Measurements from ENCODE around the gene PPP1R16B. TPM values are rescaled to one million over a fixed set of nuclear protein-coding genes. Genes with fewer than 3 reads are reported as not detected.
A peak's percentile ranks its signal among the peaks of the same experiment; 100 is the strongest.
"Not testable (repeated sequence)": the region's sequence is repeated elsewhere in the genome, so short reads cannot be mapped to it uniquely, and the experiment has no call there.

The PPP1R16B gene
- total RNA-seq, 2 donors from 2014 or later, result 45.6 to 60.9 TPM

DNA sequence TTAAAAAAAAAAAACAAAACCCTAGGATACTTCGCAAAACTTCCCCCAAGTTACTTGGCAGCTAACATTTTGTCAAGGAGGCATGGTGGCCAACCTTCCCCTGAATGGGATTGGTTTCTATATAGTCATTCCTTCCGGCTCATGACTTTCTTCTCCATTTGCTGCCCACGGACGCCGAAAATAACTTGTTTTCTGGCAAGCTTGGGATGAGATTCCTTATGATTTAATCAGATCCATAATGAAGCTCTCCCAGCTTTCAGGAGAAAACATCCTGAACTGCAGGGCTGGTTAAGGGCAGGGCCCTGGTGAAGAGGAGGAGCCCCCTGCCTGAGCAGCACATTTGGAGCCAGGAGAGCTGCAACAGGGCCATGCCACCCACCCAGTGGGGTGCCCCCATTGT, 49.9 kb downstream of the PPP1R16B start:
- H3K4me1 Mint-ChIP-seq, result peaks cover 31% of the 10 kb centered on the region
- H3K27ac Mint-ChIP-seq, result peak overlapping the region; percentile 76

DNA sequence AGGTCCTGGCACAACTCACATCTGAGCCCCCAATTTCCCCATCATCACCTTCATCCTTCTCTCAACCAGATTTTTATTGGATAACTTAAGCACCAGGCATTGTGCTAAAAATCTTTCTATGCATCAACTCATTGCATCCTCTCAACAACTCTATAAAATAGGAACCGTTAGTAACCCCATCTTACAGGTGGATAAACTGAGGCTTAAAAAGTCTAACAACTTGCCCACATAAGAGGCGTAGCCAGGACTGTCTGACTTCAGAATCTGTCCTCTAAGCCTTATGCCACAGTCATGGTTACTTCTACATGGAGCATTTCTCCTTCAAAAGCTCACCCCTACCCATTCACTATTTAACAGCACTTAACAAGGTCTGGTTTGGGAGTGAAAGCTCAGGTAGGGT, 51.1 kb downstream of the PPP1R16B start:
- H3K36me3 Mint-ChIP-seq (ENCODE audit: low read depth), result no peaks in the 10 kb centered on the region
- H3K9me3 ChIP-seq (ENCODE audit: control insufficient read depth, low read length, poor library complexity, severe bottlenecking), result no peaks in the 10 kb centered on the region
- DNase-seq (no peak), ATAC-seq (no peak)
- H3K4me1 Mint-ChIP-seq, result peaks cover 39% of the 10 kb centered on the region
- no peaks in the 10 kb centered on the region for H3K27me3 Mint-ChIP-seq
- peak overlapping the region; percentile 76 for H3K27ac Mint-ChIP-seq
- peak overlapping the region; percentile 3 for H3K4me3 Mint-ChIP-seq

More for the DNA sequence above, 49.9 kb downstream of the PPP1R16B start:
- ATAC-seq (no peak), DNase-seq (no peak)
- no peaks in the 10 kb centered on the region for H3K27me3 Mint-ChIP-seq
- H3K9me3 ChIP-seq (ENCODE audit: control insufficient read depth, low read length, poor library complexity, severe bottlenecking), result no peaks in the 10 kb centered on the region
- no peaks in the 10 kb centered on the region for H3K36me3 Mint-ChIP-seq (ENCODE audit: low read depth)
- peak overlapping the region; percentile 10 for H3K4me3 Mint-ChIP-seq

DNA sequence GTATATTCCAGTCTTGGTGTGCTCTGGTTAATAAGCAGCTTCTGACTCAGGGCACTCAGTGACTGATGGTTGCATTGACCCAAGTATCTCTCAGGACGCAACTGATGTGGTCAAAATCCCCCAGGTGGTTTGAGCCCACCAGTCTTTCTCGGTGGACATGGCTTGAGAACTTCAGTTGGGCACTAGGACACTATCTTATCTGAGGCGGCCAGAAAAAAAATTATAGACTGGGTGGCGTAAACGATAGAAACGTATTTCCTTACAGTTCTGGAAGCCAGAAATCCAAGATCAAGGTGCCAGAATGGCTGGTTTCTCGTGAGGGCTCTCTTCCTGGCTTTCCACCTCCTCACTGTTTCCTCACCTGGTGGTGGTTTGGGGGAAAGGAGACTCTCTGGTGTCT, 52.2 kb downstream of the PPP1R16B start:
- ATAC-seq, result no peak
- Mint-ChIP-seq H3K4me3 (peak overlapping the region; percentile 42), H3K4me1 (peaks cover 50% of the 10 kb centered on the region), H3K36me3 (ENCODE audit: low read depth) (no peaks in the 10 kb centered on the region), H3K27ac (peak overlapping the region; percentile 92), H3K27me3 (no peaks in the 10 kb centered on the region)
- DNase-seq, result no peak
- H3K9me3 ChIP-seq (ENCODE audit: control insufficient read depth, low read length, poor library complexity, severe bottlenecking), result no peaks in the 10 kb centered on the region

DNA sequence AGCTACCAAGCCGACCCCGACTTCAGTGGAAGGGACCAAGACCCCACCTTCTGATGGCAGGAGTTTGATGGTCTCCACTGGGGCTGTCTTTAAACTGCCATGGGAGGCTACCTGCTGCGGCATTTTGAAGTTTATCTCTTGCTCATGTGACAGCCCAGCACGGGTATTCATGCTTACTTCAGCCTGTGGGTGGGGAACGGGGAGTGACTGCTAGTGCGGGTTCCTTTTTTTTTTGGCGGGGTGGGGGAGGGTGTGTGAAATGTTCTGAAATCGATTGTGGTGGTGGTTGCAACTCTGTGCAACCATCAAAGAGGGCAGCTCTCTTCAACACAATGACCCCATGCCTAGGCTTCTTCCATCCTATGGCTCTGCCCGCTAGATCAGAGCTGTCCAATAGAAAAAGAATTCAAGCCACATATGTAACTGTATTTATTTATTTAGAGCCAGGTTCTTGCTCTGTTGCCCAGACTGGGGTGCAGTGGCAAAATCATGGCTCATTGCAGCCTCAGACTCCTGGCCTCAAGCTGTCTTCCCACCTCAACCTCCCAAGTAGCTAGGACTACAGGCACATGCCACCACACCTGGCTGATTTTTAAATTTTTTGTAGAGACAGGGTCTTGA, 53.7 kb downstream of the PPP1R16B start:
- ATAC-seq (peak; percentile 56), DNase-seq (no peak)
- Mint-ChIP-seq H3K4me3 (peak overlapping the region; percentile 78), H3K27me3 (no peaks in the 10 kb centered on the region), H3K27ac (peak overlapping the region; percentile 92), H3K36me3 (ENCODE audit: low read depth) (no peaks in the 10 kb centered on the region), H3K4me1 (peaks cover 62% of the 10 kb centered on the region)
- H3K9me3 ChIP-seq (ENCODE audit: control insufficient read depth, low read length, poor library complexity, severe bottlenecking), result no peaks in the 10 kb centered on the region

DNA sequence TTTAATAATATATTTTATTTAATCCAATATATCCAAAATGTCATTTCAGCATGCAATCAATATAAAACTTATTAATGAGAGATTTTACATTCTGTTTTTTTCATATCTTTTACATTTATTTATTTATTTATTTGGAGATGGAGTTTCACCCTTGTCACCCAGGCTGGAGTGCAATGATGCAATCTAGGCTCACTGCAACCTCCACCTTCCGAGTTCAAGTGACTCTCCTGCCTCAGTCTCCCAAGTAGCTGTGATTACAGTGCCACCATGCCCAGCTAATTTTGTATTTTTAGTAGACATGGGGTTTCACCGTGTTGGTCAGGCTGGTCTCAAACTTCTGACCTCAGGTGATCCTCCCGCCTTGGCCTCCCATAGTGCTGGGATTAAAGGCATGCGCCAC, 54.4 kb downstream of the PPP1R16B start:
- H3K36me3 Mint-ChIP-seq (ENCODE audit: low read depth); ATAC-seq; H3K27me3 Mint-ChIP-seq; H3K9me3 ChIP-seq (ENCODE audit: control insufficient read depth, low read length, poor library complexity, severe bottlenecking); H3K4me3 Mint-ChIP-seq; DNase-seq: not testable (repeated sequence)
- H3K4me1 Mint-ChIP-seq, result peaks cover 62% of the 10 kb centered on the region
- peak overlapping the region; percentile 95 for H3K27ac Mint-ChIP-seq

DNA sequence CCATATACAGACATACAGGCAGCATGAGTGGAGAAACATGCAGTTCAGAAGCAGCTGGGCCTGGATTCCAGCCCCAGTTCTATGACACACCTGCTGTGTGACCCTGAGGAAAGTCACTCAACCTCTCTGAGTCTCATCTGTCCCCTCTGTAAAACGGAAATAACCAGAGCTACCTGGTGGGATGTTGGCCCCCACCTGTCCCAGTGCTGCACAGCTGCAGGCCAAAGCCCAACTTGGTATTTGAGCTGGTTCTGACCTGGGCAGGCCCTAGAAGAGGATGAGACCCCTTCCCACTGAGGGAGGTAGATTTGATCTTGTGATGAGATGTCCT, 55.5 kb downstream of the PPP1R16B start:
- Mint-ChIP-seq H3K36me3 (ENCODE audit: low read depth) (no peaks in the 10 kb centered on the region), H3K27me3 (no peaks in the 10 kb centered on the region), H3K4me1 (peaks cover 59% of the 10 kb centered on the region), H3K27ac (peak overlapping the region; percentile 95), H3K4me3 (peak overlapping the region; percentile 12)
- no peak for DNase-seq
- H3K9me3 ChIP-seq (ENCODE audit: control insufficient read depth, low read length, poor library complexity, severe bottlenecking), result no peaks in the 10 kb centered on the region
- ATAC-seq, result no peak

GRCh38 chr20:38862226-38862625, 56.7 kb downstream of the PPP1R16B start:
- peak overlapping the region; percentile 95 for H3K27ac Mint-ChIP-seq
- no peak for ATAC-seq
- peaks cover 2% of the 10 kb centered on the region for H3K36me3 Mint-ChIP-seq (ENCODE audit: low read depth)
- H3K9me3 ChIP-seq (ENCODE audit: control insufficient read depth, low read length, poor library complexity, severe bottlenecking), result no peaks in the 10 kb centered on the region
- no peak for DNase-seq
- peaks cover 52% of the 10 kb centered on the region for H3K4me1 Mint-ChIP-seq
- no peaks in the 10 kb centered on the region for H3K27me3 Mint-ChIP-seq
- H3K4me3 Mint-ChIP-seq, result peak overlapping the region; percentile 84

GRCh38 chr20:38863024-38863851, 57.7 kb downstream of the PPP1R16B start:
- peaks cover 53% of the 10 kb centered on the region for H3K4me1 Mint-ChIP-seq
- H3K27ac Mint-ChIP-seq, result peak overlapping the region; percentile 95
- no peaks in the 10 kb centered on the region for H3K27me3 Mint-ChIP-seq
- DNase-seq (peak in 1 of 3 donors; percentile 62), ATAC-seq (peak; percentile 85)
- H3K36me3 Mint-ChIP-seq (ENCODE audit: low read depth), result peaks cover 2% of the 10 kb centered on the region
- no peaks in the 10 kb centered on the region for H3K9me3 ChIP-seq (ENCODE audit: control insufficient read depth, low read length, poor library complexity, severe bottlenecking)
- peak overlapping the region; percentile 84 for H3K4me3 Mint-ChIP-seq

GRCh38 chr20:38864662-38865061, 59.2 kb downstream of the PPP1R16B start:
- DNase-seq (peak in 1 of 3 donors; percentile 48), ATAC-seq (peak; percentile 53)
- Mint-ChIP-seq H3K36me3 (ENCODE audit: low read depth) (peaks cover 2% of the 10 kb centered on the region), H3K4me3 (peak overlapping the region; percentile 9), H3K27ac (peak overlapping the region; percentile 95), H3K4me1 (peaks cover 40% of the 10 kb centered on the region), H3K27me3 (no peaks in the 10 kb centered on the region)
- H3K9me3 ChIP-seq (ENCODE audit: control insufficient read depth, low read length, poor library complexity, severe bottlenecking), result no peaks in the 10 kb centered on the region

DNA sequence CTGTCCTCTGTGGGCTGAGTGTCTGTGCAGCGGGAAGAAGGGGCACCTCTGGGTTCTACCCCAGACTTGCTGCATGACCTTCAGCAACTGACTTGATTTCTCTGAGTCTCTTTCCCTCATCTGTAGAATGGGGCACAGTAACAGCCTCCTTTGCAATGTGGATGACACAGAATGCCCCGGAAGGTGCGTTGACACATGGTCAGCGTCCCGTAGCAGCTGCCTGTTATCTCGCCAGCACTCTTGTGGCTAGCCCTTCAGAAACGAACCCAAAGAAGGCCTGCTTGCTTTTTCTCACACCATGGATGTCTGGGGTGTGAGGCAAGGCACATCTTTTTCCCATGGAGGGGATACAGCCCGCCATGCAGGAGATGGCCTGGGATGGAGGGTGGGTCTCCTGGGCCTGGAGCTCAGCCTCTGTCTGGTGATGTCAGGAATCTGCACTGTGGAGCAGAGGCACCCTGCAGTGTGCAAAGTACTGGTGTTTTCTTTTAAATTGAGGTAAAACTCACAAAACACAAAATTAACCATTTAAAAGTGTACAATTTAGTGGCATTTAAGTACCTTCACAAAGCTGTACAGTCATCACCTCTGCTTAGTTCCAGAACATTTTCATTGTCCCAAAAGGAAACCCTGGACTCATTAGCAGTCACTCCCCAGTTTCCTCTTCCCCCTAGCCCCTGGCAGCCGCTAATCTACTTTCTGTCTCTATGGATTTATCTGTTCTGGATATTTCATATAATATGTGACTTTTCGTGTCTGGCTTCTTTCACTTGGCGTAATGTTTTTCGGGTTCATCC, 61.0 kb downstream of the PPP1R16B start:
- ATAC-seq, result no peak
- Mint-ChIP-seq H3K4me3 (no peak overlapping the region), H3K36me3 (ENCODE audit: low read depth) (peaks cover 2% of the 10 kb centered on the region), H3K4me1 (peaks cover 46% of the 10 kb centered on the region), H3K27me3 (no peaks in the 10 kb centered on the region), H3K27ac (no peak overlapping the region)
- H3K9me3 ChIP-seq (ENCODE audit: control insufficient read depth, low read length, poor library complexity, severe bottlenecking), result no peaks in the 10 kb centered on the region
- no peak for DNase-seq

- Mint-ChIP-seq H3K4me1 (peaks cover 44% of the 10 kb centered on the region), H3K27me3 (no peaks in the 10 kb centered on the region), H3K4me3 (no peak overlapping the region), H3K27ac (no peak overlapping the region), H3K36me3 (ENCODE audit: low read depth) (peaks cover 2% of the 10 kb centered on the region)
- no peak for DNase-seq
- H3K9me3 ChIP-seq (ENCODE audit: control insufficient read depth, low read length, poor library complexity, severe bottlenecking), result no peaks in the 10 kb centered on the region
- ATAC-seq, result no peak
Measured at GRCh38 chr20:38867062-38867359, 61.5 kb downstream of the PPP1R16B start.

- peak in 1 of 3 donors; percentile 40 for DNase-seq
- Mint-ChIP-seq H3K36me3 (ENCODE audit: low read depth) (peaks cover 2% of the 10 kb centered on the region), H3K27me3 (no peaks in the 10 kb centered on the region), H3K4me3 (peak overlapping the region; percentile 56), H3K4me1 (peaks cover 59% of the 10 kb centered on the region), H3K27ac (peak overlapping the region; percentile 99)
- H3K9me3 ChIP-seq (ENCODE audit: control insufficient read depth, low read length, poor library complexity, severe bottlenecking), result no peaks in the 10 kb centered on the region
- ATAC-seq, result no peak
Measured at GRCh38 chr20:38870733-38871559, 65.4 kb downstream of the PPP1R16B start.

DNA sequence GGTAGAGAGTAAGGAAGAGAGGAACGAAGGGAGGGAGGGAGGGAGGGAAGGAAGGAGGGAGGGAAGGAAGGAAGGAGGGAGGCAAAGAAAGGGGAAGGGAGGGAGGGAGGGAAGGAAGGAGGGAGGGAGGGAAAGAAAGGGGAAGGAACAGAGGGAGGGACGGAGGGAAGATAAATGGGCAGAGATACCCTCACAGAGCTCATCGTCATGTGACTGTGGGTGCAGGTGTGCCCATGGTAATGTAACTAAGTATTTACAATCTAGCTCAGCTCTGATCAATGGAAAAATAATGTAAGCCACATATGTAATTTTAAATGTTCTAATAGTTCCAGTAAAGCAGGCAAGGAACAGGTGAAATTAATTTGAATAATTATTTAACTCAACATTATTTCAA, 66.1 kb downstream of the PPP1R16B start:
- peaks cover 2% of the 10 kb centered on the region for H3K36me3 Mint-ChIP-seq (ENCODE audit: low read depth)
- H3K27ac Mint-ChIP-seq, result peak overlapping the region; percentile 99
- peak overlapping the region; percentile 56 for H3K4me3 Mint-ChIP-seq
- no peak for DNase-seq
- H3K9me3 ChIP-seq (ENCODE audit: control insufficient read depth, low read length, poor library complexity, severe bottlenecking), result no peaks in the 10 kb centered on the region
- no peaks in the 10 kb centered on the region for H3K27me3 Mint-ChIP-seq
- ATAC-seq, result no peak
- H3K4me1 Mint-ChIP-seq, result peaks cover 62% of the 10 kb centered on the region

Data from T-helper 17 cell (primary cell).